Measurements from ENCODE around the gene EXD2. TPM values are rescaled to one million over a fixed set of nuclear protein-coding genes. Genes with fewer than 3 reads are reported as not detected.

Gene EXD2, protein sequence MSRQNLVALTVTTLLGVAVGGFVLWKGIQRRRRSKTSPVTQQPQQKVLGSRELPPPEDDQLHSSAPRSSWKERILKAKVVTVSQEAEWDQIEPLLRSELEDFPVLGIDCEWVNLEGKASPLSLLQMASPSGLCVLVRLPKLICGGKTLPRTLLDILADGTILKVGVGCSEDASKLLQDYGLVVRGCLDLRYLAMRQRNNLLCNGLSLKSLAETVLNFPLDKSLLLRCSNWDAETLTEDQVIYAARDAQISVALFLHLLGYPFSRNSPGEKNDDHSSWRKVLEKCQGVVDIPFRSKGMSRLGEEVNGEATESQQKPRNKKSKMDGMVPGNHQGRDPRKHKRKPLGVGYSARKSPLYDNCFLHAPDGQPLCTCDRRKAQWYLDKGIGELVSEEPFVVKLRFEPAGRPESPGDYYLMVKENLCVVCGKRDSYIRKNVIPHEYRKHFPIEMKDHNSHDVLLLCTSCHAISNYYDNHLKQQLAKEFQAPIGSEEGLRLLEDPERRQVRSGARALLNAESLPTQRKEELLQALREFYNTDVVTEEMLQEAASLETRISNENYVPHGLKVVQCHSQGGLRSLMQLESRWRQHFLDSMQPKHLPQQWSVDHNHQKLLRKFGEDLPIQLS
- 16.6 and 18.2 TPM in 2 replicates for total RNA-seq

DNA sequence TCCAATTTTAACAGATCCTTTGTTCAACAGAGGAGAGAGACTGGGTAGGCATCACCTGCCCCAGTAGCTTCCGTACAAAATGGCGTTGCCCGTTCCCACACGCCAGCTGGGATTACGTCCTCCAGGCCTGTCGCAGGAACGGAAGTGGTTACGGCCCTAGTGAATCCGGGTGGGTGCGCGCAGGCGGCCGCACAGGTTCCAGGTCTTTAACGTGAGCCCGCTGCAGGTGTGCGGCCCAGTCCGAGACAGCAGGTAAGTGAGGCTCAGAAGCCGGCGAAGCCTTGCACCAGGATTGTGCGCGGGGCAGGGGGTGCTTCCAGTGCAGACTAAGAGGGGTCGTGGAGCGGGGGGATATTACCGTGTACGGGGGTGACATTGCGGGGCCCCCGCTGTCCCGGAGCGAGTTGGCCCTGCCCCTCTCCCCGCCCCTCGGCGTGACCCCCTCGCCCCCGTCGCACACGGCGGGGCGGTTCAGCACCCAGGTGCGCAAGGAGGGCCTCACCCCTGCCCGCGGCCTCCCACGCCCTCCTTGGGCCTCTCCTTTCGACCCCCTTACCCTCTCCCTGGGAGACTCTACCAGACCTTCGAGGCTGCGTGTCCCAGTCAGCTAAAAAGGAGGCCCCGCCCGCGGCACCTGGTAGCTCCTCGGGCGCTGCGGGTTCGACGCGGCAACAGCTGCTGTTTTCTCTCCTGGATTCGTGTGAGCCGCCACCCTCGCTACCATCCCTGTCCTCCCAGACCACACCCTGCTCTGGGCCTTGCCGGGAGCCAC, at the start of gene EXD2:
TSS of gene EXD2 (plus strand) at position 159 of the 772 bp plus-strand sequence. CDS start 17,973 bp downstream, outside the sequence.

DNA sequence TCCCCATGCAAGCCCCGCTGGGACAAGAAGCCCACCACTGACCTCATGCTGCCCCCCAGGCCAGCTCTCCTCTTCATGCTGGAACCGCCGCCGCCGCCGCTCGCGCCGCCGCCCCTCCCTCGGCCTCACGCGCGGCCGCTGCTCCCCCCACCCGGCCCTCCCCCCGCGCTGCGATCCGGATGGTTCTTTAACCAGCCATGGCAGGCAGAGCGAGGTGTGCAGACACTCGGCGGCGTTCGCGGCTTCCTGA, 38.5 kb upstream of the EXD2 start, which contains the start of gene DCAF5:
TSS of gene DCAF5 (minus strand) at position 218 of the 250 bp plus-strand sequence. CDS start at position 77, 141 bp downstream.

DNA sequence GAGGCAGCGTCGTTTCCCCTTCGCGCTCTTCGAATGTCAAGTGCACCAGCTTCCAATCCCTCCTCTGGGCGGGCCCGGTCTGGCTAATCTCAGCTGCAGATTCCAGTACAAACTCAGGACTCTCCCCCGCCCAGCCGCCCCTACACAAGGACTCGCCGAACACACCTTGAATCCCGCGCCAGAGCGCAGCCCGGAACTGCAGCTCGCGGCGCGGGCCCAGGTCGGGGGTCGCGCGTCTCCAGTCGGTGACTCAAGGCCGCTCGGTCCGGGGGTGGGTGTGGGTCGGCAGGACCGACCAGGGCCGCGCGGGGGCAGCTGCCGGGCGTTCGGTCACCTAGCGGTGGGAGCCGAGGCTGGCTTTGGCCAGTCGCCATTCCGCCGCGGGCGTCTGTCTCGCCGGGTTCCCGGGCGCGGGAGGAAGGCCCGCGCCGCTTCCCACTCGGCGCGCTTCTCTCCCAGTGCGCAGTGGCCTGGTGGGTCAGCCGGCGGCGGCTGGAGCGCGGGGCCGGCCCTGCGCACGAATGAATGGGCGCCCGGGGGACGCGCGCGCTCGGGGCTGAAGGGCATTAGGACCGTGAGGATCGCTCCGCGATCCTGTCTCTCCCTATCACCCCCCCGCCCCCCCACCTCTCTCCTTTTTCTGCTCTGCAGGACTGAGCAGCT, 68.4 kb downstream of the EXD2 start, which contains the start of gene GALNT16:
TSS of gene GALNT16 (plus strand) at position 632 of the 663 bp plus-strand sequence. CDS start 133 bp downstream, outside the sequence.

Small RNAs within 50 kb of the gene (small RNA-seq; reads per million reads assigned to genes)
- gene RF00019 (ENCODE audit: low replicate concordance) = not detected

Other genes with a start within 250 kb of the EXD2 start
- gene ACTN1, start 212.2 kb upstream of the EXD2 start, total RNA-seq = 621 and 852 TPM in 2 replicates
- gene DCAF5, start 38.4 kb upstream of the EXD2 start, total RNA-seq = 24.8 and 24.9 TPM in 2 replicates
- gene GALNT16, start 68.7 kb downstream of the EXD2 start, total RNA-seq = 1.3 and 1.9 TPM in 2 replicates
- 92.6 and 133 TPM in 2 replicates for gene ERH, start 206.8 kb downstream of the EXD2 start, total RNA-seq
- 132 and 155 TPM in 2 replicates for gene SLC39A9, start 207.2 kb downstream of the EXD2 start, total RNA-seq